Brain microvascular endothelial cell (primary cell): ENCODE data around the gene RIMS1.

ENCODE experiments used
- DNase-seq: peaks from one replicate; pipeline ENCODE4 v3.0.0-alpha.2; 2020
- H3K27ac ChIP-seq: fragments of 250-450 bp; sonication (Bioruptor Pico); 2 replicates; pipeline ENCODE4 v1.5.1; 2020; ENCODE audit warnings: mild to moderate bottlenecking, moderate library complexity
- H3K27me3 ChIP-seq: fragments of 250-450 bp; sonication (Bioruptor Pico); replicated peaks from 2 replicates; pipeline ENCODE4 v1.5.1; 2020; ENCODE audit warnings: mild to moderate bottlenecking
- H3K36me3 ChIP-seq: fragments of 250-450 bp; sonication (Bioruptor Pico); replicated peaks from 2 replicates; pipeline ENCODE4 v1.5.1; 2020; ENCODE audit warnings: mild to moderate bottlenecking
- H3K4me3 ChIP-seq: 2 replicates; pipeline ENCODE4 v1.5.1; 2011; ENCODE audit warnings: low read depth, mild to moderate bottlenecking, control low read depth, low read length, moderate library complexity
- CTCF ChIP-seq: IDR thresholded peaks from 2 replicates; pipeline ENCODE4 v1.5.1; 2011; ENCODE audit warnings: low read depth, mild to moderate bottlenecking, moderate library complexity, low read length, control low read depth, inconsistent platforms; ENCODE audit errors: missing control alignments
- in situ Hi-C: cut with HindIII; loops from 2 replicates; pipeline ENCODE4 v1.10.0; 2017; ENCODE audit warnings: low sequenced_read_pairs, low pct_ligation_motif_present

The RIMS1 gene

GRCh38 chr6:72250664-72251063, 364.3 kb downstream of the RIMS1 start:
- TF ChIP-seq CTCF = no peak
- no peaks in the 10 kb centered on the region for H3K27me3 ChIP-seq

GRCh38 chr6:72260489-72260888, 374.1 kb downstream of the RIMS1 start:
- in situ Hi-C loops = no loop called here
- Histone ChIP-seq H3K4me3 (no peak overlapping the region), H3K36me3 (no peaks in the 10 kb centered on the region), H3K27me3 (no peaks in the 10 kb centered on the region), H3K27ac (peak overlapping the region; percentile 4)
- TF ChIP-seq CTCF = no peak
- DNase-seq = peak; percentile 27

More at GRCh38 chr6:72250664-72251063, 364.3 kb downstream of the RIMS1 start:
- in situ Hi-C loops = no loop called here
- Histone ChIP-seq H3K36me3 (no peaks in the 10 kb centered on the region), H3K4me3 (no peak overlapping the region), H3K27ac (no peak overlapping the region)
- no peak for DNase-seq

GRCh38 chr6:72261554-72261953, 375.2 kb downstream of the RIMS1 start:
- TF ChIP-seq CTCF = no peak
- no peak for DNase-seq
- Histone ChIP-seq H3K36me3 (no peaks in the 10 kb centered on the region), H3K27me3 (no peaks in the 10 kb centered on the region), H3K4me3 (no peak overlapping the region), H3K27ac (peak overlapping the region; percentile 4)
- in situ Hi-C loops = no loop called here

- no peaks in the 10 kb centered on the region for H3K27me3 ChIP-seq
- TF ChIP-seq CTCF = no peak
- H3K27ac ChIP-seq = no peak overlapping the region
- DNase-seq = no peak
- no peak overlapping the region for H3K4me3 ChIP-seq
- H3K36me3 ChIP-seq = no peaks in the 10 kb centered on the region
- in situ Hi-C loops = no loop called here
Observed at GRCh38 chr6:72262254-72262653, 375.9 kb downstream of the RIMS1 start.

- in situ Hi-C loops = no loop called here
- Histone ChIP-seq H3K4me3 (no peak overlapping the region), H3K36me3 (no peaks in the 10 kb centered on the region), H3K27me3 (no peaks in the 10 kb centered on the region), H3K27ac (no peak overlapping the region)
- no peak for TF ChIP-seq CTCF
- DNase-seq = no peak
Observed at GRCh38 chr6:72267470-72267869, 381.1 kb downstream of the RIMS1 start.

GRCh38 chr6:72271531-72271930, 385.2 kb downstream of the RIMS1 start:
- in situ Hi-C loops = no loop called here
- Histone ChIP-seq H3K4me3 (no peak overlapping the region), H3K27ac (no peak overlapping the region), H3K36me3 (no peaks in the 10 kb centered on the region), H3K27me3 (no peaks in the 10 kb centered on the region)
- no peak for DNase-seq
- TF ChIP-seq CTCF = no peak
